Esophagus squamous epithelium (tissue), 5 donors: Measurements from ENCODE around the gene TIAL1. TPM values are rescaled to one million over a fixed set of nuclear protein-coding genes. Genes with fewer than 3 reads are reported as not detected.

ENCODE experiments used
- DNase-seq: peaks from one replicate; lab custom pipeline; 2025; lab: John Stamatoyannopoulos, UW
- H3K27ac ChIP-seq, 4 donors: fragments of 200-600 bp; sonication (generic); one replicate each; pipeline ENCODE4 v1.5.1; 2016 to 2019; ENCODE audit warnings: mild to moderate bottlenecking in 1 of 4
- H3K27me3 ChIP-seq, 4 donors: fragments of 200-600 bp; sonication (generic); 1 replicate in 3 of 4; 2 replicates in 1 of 4; pipeline versions ENCODE4 v1.5.1 to v1.6.0; 2017 to 2021; ENCODE audit warnings: antibody characterized with exemption in 1 of 4
- H3K36me3 ChIP-seq, 3 donors: fragments of 200-600 bp; sonication (generic); one replicate each; pipeline ENCODE4 v1.5.1; 2016 to 2019
- H3K4me1 ChIP-seq, 3 donors: fragments of 200-600 bp; sonication (generic); one replicate each; pipeline ENCODE4 v1.5.1; 2017 to 2019
- H3K4me3 ChIP-seq, 4 donors: fragments of 200-600 bp; sonication (generic); 1 replicate in 3 of 4; 2 replicates in 1 of 4; pipeline ENCODE4 v1.5.1; 2016 to 2019; ENCODE audit warnings: mild to moderate bottlenecking in 2 of 4, moderate library complexity in 1 of 4
- H3K9me3 ChIP-seq, 3 donors: fragments of 200-600 bp; sonication (generic); one replicate each; pipeline ENCODE4 v1.5.1; 2016 to 2019
- CTCF ChIP-seq, 6 experiments: fragments of 450-650 bp in 4 of 6; fragments of 200-600 bp in 2 of 6; sonication (generic) in 2 of 6; IDR thresholded peaks; one replicate each; pipeline ENCODE4 v1.5.1; 2016 to 2019; ENCODE audit warnings: antibody characterized with exemption in 6 of 6, mild to moderate bottlenecking in 4 of 6, moderate library complexity in 4 of 6
- POLR2A ChIP-seq, 4 donors: fragments of 450-650 bp; IDR thresholded peaks; one replicate each; pipeline ENCODE4 v1.6.1; 2017; ENCODE audit warnings: antibody characterized with exemption in 4 of 4, mild to moderate bottlenecking in 4 of 4, moderate library complexity in 3 of 4
- WGBS, 2 donors: methylation state at CpG; one replicate each; pipeline ENCODE4 v1.1.5; 2018; 5-methylcytosine and 5-hydroxymethylcytosine counted together
- intact Hi-C: fragments of 100-400 bp; cut with DNase I; formaldehyde crosslinking; loops from one replicate; pipeline ENCODE4 v1.15.0; 2022
- total RNA-seq, 4 donors: library from RNA; depleted of rRNA; stranded (reverse); fragments of >200 nt; gene quantifications; one replicate each; pipeline ENCODE4 v1.1.0, GENCODE V29; 2016
- donor health status: DM: yes; HTN: yes; CAD: no.

Gene TIAL1
- total RNA-seq, 4 donors from 2014 or later = 50.1 to 84.5 (median 65.2) TPM

- H3K27ac ChIP-seq = peak overlapping the region in 1 of 4 donors; percentile 33
- no peaks in the 10 kb centered on the region for H3K36me3 ChIP-seq
- H3K4me1 ChIP-seq = peaks cover 0 to 19% (median 0%) of the 10 kb centered on the region in 3 donors
- WGBS, 2 donors = 63 to 93% methylated on average over 2 of the region's 2 CpGs
- DNase-seq = no peak
- no peaks in the 10 kb centered on the region for H3K27me3 ChIP-seq
- peaks cover 0 to 16% (median 0%) of the 10 kb centered on the region in 3 donors for H3K9me3 ChIP-seq
- no peak overlapping the region for H3K4me3 ChIP-seq
- intact Hi-C loops = no loop called here
- TF ChIP-seq CTCF (IDR thresholded peaks at IDR 0.05) (no peak), POLR2A (IDR thresholded peaks at IDR 0.05) (no peak)
Measured at GRCh38 chr10:119642556-119643111, 45.9 kb upstream of the TIAL1 start.

GRCh38 chr10:119640875-119641526 is 44.2 kb upstream of the TIAL1 start:
- no peak overlapping the region for H3K4me3 ChIP-seq
- TF ChIP-seq POLR2A (IDR thresholded peaks at IDR 0.05) (no peak), CTCF (IDR thresholded peaks at IDR 0.05) (no peak)
- peaks cover 0 to 16% (median 0%) of the 10 kb centered on the region in 3 donors for H3K9me3 ChIP-seq
- no peak for DNase-seq
- peaks cover 0 to 19% (median 0%) of the 10 kb centered on the region in 3 donors for H3K4me1 ChIP-seq
- 51 to 90% methylated on average over 4 to 8 of the region's 8 CpGs for WGBS, 2 donors
- H3K36me3 ChIP-seq = no peaks in the 10 kb centered on the region
- intact Hi-C loops = no loop called here
- H3K27me3 ChIP-seq = no peaks in the 10 kb centered on the region
- no peak overlapping the region for H3K27ac ChIP-seq

GRCh38 chr10:119640384-119640783 is 43.6 kb upstream of the TIAL1 start:
- H3K27me3 ChIP-seq = no peaks in the 10 kb centered on the region
- peaks cover 0 to 19% (median 0%) of the 10 kb centered on the region in 3 donors for H3K4me1 ChIP-seq
- H3K27ac ChIP-seq = no peak overlapping the region
- H3K36me3 ChIP-seq = no peaks in the 10 kb centered on the region
- H3K9me3 ChIP-seq = peaks cover 0 to 15% (median 0%) of the 10 kb centered on the region in 3 donors
- H3K4me3 ChIP-seq = no peak overlapping the region
- no peak for DNase-seq
- intact Hi-C loops = no loop called here
- WGBS, 2 donors = 94 to 100% methylated on average over 4 to 6 of the region's 6 CpGs
- TF ChIP-seq POLR2A (IDR thresholded peaks at IDR 0.05) (no peak), CTCF (IDR thresholded peaks at IDR 0.05) (no peak)

GRCh38 chr10:119638982-119639381 is 42.2 kb upstream of the TIAL1 start:
- Histone ChIP-seq H3K4me3 (no peak overlapping the region), H3K36me3 (no peaks in the 10 kb centered on the region), H3K27me3 (no peaks in the 10 kb centered on the region), H3K27ac (no peak overlapping the region), H3K9me3 (peaks cover 0 to 1% (median 0%) of the 10 kb centered on the region in 3 donors), H3K4me1 (peaks cover 0 to 19% (median 0%) of the 10 kb centered on the region in 3 donors)
- 73 to 83% methylated on average over 7 of the region's 7 CpGs for WGBS, 2 donors
- TF ChIP-seq CTCF (IDR thresholded peaks at IDR 0.05) = no peak
- no peak for TF ChIP-seq POLR2A (IDR thresholded peaks at IDR 0.05)
- intact Hi-C loops = no loop called here
- DNase-seq = no peak

GRCh38 chr10:119637631-119638030 is 40.9 kb upstream of the TIAL1 start:
- TF ChIP-seq POLR2A (IDR thresholded peaks at IDR 0.05) (no peak), CTCF (IDR thresholded peaks at IDR 0.05) (no peak)
- Histone ChIP-seq H3K36me3 (no peaks in the 10 kb centered on the region), H3K9me3 (no peaks in the 10 kb centered on the region), H3K27ac (no peak overlapping the region), H3K27me3 (no peaks in the 10 kb centered on the region), H3K4me1 (peaks cover 0 to 7% (median 0%) of the 10 kb centered on the region in 3 donors), H3K4me3 (no peak overlapping the region)
- 57 to 73% methylated on average over 2 to 4 of the region's 4 CpGs for WGBS, 2 donors
- no peak for DNase-seq
- intact Hi-C loops = no loop called here
